Testis (tissue), 3 donors: ENCODE measurements around the gene ATP8A1. TPM values are rescaled to one million over a fixed set of nuclear protein-coding genes. Genes with fewer than 3 reads are reported as not detected.

Experiments
- DNase-seq: peaks from one replicate; pipeline ENCODE4 v3.0.0-alpha.2; 2019
- H3K27ac ChIP-seq, 2 donors: fragments of 200-600 bp; sonication (generic); one replicate each; pipeline ENCODE4 v1.5.1; 2019
- H3K27me3 ChIP-seq: fragments of 200-600 bp; sonication (generic); one replicate; pipeline ENCODE4 v1.5.1; 2019
- H3K36me3 ChIP-seq: fragments of 200-600 bp; sonication (generic); one replicate; pipeline ENCODE4 v1.5.1; 2017; ENCODE audit warnings: low read depth; ENCODE audit errors: missing control alignments
- H3K4me1 ChIP-seq: fragments of 200-600 bp; sonication (generic); one replicate; pipeline ENCODE4 v1.5.1; 2019
- H3K4me3 ChIP-seq, 2 donors: fragments of 200-600 bp; sonication (generic); one replicate each; pipeline ENCODE4 v1.5.1; 2017 to 2019
- H3K9me3 ChIP-seq: fragments of 200-600 bp; sonication (generic); one replicate; pipeline ENCODE4 v1.5.1; 2017
- CTCF ChIP-seq, 3 experiments: fragments of 450-650 bp in 2 of 3; fragments of 200-600 bp in 1 of 3; sonication (generic) in 1 of 3; IDR thresholded peaks; one replicate each; pipeline ENCODE4 v1.5.1; 2016 to 2019; ENCODE audit warnings: antibody characterized with exemption in 3 of 3, mild to moderate bottlenecking in 2 of 3, moderate library complexity in 1 of 3
- POLR2A ChIP-seq: fragments of 450-650 bp; IDR thresholded peaks from one replicate; pipeline ENCODE4 v1.6.1; 2017; ENCODE audit warnings: antibody characterized with exemption, mild to moderate bottlenecking, moderate library complexity
- WGBS, 2 donors: methylation state at CpG; one replicate each; pipeline ENCODE4 v1.1.5; 2018; 5-methylcytosine and 5-hydroxymethylcytosine counted together
- intact Hi-C: fragments of 100-400 bp; cut with DNase I; formaldehyde crosslinking; loops from one replicate; pipeline ENCODE4 v1.15.1; 2023; ENCODE audit warnings: low total_unique reads
- polyA plus RNA-seq: library from polyadenylated mRNA; stranded (reverse); fragments of 350-450 nt; fragmentation: Illumina TruSeq; extraction: RNeasy Lipid Tissue Mini Kit (QIAGEN cat#74804); gene quantifications from one replicate; pipeline ENCODE4 v1.2.3, GENCODE V29; 2014; ENCODE audit warnings: low read depth, low replicate concordance; ENCODE audit not compliant: insufficient read depth
- total RNA-seq, 2 donors: library from RNA; depleted of rRNA; stranded (reverse); fragments of >200 nt; gene quantifications; one replicate each; pipeline ENCODE4 v1.2.3, GENCODE V29; 2016

Gene ATP8A1
- total and polyA plus RNA-seq, 3 donors from 2014 or later, result 5.5 to 32.5 (median 18.8) TPM

GRCh38 chr4:42484630-42485029 lies 172.3 kb downstream of the ATP8A1 start:
- TF ChIP-seq POLR2A (no peak), CTCF (IDR thresholded peaks at IDR 0.05) (no peak)
- H3K36me3 ChIP-seq, result no peaks in the 10 kb centered on the region
- no peaks in the 10 kb centered on the region for H3K27me3 ChIP-seq
- 85 to 89% methylated on average over 4 of the region's 4 CpGs for WGBS, 2 donors
- no peak overlapping the region for H3K4me3 ChIP-seq
- H3K27ac ChIP-seq, result no peak overlapping the region
- intact Hi-C loops, result no loop called here
- H3K4me1 ChIP-seq, result no peaks in the 10 kb centered on the region
- no peaks in the 10 kb centered on the region for H3K9me3 ChIP-seq
- DNase-seq, result no peak

- WGBS, 2 donors, result 85 to 87% methylated on average over 9 of the region's 9 CpGs
- no peaks in the 10 kb centered on the region for H3K9me3 ChIP-seq
- TF ChIP-seq POLR2A (no peak), CTCF (IDR thresholded peaks at IDR 0.05) (no peak)
- DNase-seq, result no peak
- H3K27ac ChIP-seq, result no peak overlapping the region
- intact Hi-C loops, result no loop called here
- no peak overlapping the region for H3K4me3 ChIP-seq
- no peaks in the 10 kb centered on the region for H3K27me3 ChIP-seq
- H3K4me1 ChIP-seq, result no peaks in the 10 kb centered on the region
- H3K36me3 ChIP-seq, result no peaks in the 10 kb centered on the region
Observed at GRCh38 chr4:42483426-42484379, 173.2 kb downstream of the ATP8A1 start.

- H3K27ac ChIP-seq, result no peak overlapping the region
- H3K4me3 ChIP-seq, result no peak overlapping the region
- H3K36me3 ChIP-seq, result no peaks in the 10 kb centered on the region
- no peaks in the 10 kb centered on the region for H3K4me1 ChIP-seq
- WGBS, 2 donors, result 88 to 91% methylated on average over 5 of the region's 5 CpGs
- no peaks in the 10 kb centered on the region for H3K27me3 ChIP-seq
- no peak for DNase-seq
- TF ChIP-seq CTCF (IDR thresholded peaks at IDR 0.05) (no peak), POLR2A (no peak)
- intact Hi-C loops, result no loop called here
- H3K9me3 ChIP-seq, result no peaks in the 10 kb centered on the region
Observed at GRCh38 chr4:42482516-42483327, 174.2 kb downstream of the ATP8A1 start.

DNA sequence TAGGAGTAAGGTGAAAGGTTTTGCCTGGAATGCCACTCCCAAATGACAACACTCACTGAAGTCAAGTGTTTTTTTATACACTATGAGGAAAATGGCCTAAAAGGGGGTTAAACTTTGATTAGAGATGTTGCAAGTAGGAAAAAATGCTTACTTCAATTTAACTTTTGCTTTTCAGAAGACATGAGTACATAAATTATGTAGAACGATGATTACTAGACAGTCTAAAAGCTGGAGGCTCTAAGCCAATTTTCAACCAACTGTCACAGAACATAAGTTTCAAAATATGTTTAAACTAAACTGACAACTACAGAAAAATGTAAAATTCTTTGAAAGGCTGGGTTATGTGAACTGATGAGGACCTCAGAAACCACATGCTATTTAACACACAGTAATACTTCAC lies 176.2 kb downstream of the ATP8A1 start:
- no peak overlapping the region for H3K4me3 ChIP-seq
- no peaks in the 10 kb centered on the region for H3K36me3 ChIP-seq
- no peaks in the 10 kb centered on the region for H3K27me3 ChIP-seq
- H3K4me1 ChIP-seq, result no peaks in the 10 kb centered on the region
- H3K27ac ChIP-seq, result no peak overlapping the region
- no peak for DNase-seq
- TF ChIP-seq POLR2A (no peak), CTCF (IDR thresholded peaks at IDR 0.05) (no peak)
- H3K9me3 ChIP-seq, result no peaks in the 10 kb centered on the region
- whole genome bisulfite sequencing, 2 donors, result 57 to 65% methylated on average over 1 of the region's 1 CpG
- intact Hi-C loops, result no loop called here
